Measurements from ENCODE around the gene PCDHGA5.

GRCh38 chr5:141371572-141372475 lies 7.9 kb downstream of the PCDHGA5 start:
- no peak for TF ChIP-seq CTCF (IDR thresholded peaks at IDR 0.05)
- TF ChIP-seq POLR2A (IDR thresholded peaks at IDR 0.05): no peak

Measured in testis (tissue), 2 donors.